Colon (tissue), 2 donors: ENCODE measurements around the gene CXorf65.

Experiments used
- FAIRE-seq: peaks from 2 replicates; lab custom pipeline; 2012; peaks lifted over from hg19 to GRCh38; lab: Jason Lieb, UNC
- donor health status: control.
- donor health status: control.

Gene CXorf65

DNA sequence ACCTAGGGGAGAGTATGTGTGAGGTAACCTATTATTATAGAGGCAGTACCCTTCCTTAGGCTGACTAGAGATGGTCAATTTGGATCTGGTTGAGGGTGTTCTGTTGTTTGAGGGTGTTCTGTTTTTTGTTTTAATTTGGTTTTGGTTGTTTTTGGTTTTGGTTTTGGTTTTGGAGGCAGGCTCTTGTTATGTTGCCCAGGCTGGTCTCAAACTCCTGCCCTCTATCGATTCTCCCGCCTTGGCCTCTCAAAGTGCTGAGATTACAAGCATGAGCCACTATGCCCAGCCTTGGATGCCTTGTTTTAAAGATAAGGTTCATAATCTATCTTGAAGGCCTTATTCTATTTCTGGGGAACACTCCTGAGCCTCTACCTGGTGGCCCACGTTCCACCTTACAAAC, 912 bp downstream of the CXorf65 start:
- FAIRE-seq, result no peak

DNA sequence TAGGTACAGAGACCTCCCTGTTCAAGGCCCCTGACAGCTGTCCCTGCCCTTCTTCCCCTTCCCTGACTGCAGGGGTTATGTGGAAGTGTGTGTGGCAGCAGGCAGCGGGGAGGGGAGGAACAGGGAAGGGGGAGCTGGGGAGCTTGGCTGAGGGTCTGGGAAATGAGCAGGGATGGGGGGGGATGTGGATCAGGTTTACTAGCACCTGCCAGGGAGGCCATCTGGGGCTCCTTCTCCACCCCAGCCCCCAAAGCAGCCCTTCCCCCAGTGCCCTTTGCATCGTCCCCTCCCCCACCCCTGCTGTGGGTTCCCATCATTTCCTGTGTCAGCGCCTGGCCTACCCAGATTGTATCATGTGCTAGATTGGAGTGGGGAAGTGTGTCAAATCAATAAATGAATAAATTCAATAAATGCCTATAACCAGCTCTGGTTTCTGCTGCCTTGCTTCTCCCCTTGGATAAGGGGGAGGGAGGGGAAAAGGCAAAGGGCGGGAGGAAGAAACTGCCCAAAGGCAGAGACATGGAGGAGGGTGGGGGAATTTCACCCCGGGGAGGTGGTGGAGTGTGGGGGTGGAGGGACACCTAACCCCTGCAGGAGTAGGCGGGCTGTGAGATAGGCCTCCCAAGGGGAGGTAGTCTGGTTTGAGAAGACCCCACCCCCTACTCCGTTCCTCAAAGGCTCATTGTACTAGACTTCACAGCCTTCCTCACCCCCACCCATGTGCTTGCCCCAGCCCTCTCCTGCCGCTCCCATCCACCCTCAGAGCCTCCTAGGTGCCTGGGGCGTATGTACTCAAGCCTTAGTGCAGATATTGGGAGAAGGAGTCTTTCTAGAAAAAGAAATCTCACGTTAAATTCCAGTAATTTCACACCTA, 3.2 kb downstream of the CXorf65 start:
- FAIRE-seq, result no peak

DNA sequence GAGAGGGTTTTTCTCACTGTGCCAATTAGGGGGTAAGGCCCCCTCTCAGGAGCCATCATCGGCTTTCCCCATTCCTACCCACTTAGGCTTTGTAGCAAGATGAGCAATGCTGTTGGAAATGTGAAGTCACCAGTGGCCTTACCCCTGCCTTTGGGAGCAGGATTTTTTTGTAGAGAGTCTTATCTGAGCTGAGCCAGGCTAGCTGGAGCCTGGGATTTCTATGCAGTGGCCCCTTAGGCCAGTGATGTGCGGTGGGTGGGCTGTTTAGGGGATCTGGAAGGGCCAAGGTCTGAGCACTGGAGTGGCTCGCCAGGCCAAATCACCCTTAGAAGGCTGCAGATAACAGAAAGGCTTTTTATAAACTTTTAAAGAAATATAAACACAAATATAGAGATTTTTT, 4.2 kb downstream of the CXorf65 start:
- FAIRE-seq, result no peak

DNA sequence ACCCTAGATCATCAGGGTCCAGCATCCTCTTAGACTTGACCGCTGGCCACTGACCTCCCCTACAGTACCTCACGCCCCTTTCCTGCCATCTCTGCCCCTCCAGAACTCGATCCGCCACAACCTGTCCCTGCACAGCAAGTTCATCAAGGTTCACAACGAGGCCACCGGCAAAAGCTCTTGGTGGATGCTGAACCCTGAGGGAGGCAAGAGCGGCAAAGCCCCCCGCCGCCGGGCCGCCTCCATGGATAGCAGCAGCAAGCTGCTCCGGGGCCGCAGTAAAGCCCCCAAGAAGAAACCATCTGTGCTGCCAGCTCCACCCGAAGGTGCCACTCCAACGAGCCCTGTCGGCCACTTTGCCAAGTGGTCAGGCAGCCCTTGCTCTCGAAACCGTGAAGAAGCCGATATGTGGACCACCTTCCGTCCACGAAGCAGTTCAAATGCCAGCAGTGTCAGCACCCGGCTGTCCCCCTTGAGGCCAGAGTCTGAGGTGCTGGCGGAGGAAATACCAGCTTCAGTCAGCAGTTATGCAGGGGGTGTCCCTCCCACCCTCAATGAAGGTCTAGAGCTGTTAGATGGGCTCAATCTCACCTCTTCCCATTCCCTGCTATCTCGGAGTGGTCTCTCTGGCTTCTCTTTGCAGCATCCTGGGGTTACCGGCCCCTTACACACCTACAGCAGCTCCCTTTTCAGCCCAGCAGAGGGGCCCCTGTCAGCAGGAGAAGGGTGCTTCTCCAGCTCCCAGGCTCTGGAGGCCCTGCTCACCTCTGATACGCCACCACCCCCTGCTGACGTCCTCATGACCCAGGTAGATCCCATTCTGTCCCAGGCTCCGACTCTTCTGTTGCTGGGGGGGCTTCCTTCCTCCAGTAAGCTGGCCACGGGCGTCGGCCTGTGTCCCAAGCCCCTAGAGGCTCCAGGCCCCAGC, 5.7 kb downstream of the CXorf65 start:
- no peak for FAIRE-seq

DNA sequence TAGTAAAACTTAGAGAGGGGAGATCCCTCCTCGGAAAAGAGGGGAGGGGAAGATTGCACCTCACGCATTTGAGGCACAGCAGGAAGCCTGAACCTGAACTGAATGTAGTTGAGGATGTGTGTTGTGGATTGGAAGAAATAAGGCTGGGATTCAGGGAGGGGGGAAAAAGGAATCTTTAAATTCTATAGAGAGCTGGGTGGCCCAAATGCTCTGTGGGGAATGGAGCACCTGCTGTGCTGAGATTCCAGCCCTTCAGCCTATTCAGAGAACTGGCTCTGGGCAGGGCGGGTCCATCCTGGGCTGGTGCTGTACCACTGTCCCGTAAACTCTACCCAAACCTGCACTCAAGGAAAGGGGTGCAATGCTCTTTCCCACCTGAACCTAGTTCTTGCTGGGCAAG, 6.8 kb downstream of the CXorf65 start:
- no peak for FAIRE-seq

DNA sequence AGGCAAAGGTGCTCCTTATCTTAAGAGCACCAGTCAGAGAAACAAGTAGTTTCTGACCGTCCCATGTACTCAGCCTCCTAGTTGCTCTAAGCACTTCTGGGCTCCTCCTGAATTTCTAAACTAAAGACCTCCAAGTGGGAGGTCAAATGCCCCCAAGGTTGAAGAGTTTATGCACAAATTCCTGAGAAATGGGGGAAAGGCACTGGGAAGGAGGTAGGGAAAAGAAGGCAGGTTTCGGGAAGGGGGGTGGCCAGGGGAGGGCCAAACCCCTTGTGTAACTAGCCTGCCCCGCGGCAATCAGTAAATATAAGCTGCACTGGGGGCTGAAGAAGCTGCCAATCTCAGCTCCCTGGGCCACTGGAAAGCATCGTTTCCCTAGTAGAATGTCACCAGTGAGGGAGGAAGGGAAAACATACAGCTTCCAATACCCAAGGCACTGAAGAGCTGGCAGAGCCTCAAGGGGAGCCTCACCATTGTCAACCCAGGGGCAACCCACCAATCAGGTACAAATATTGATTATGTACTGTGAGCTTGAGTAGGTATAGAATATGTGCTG, 7.5 kb downstream of the CXorf65 start:
- no peak for FAIRE-seq

DNA sequence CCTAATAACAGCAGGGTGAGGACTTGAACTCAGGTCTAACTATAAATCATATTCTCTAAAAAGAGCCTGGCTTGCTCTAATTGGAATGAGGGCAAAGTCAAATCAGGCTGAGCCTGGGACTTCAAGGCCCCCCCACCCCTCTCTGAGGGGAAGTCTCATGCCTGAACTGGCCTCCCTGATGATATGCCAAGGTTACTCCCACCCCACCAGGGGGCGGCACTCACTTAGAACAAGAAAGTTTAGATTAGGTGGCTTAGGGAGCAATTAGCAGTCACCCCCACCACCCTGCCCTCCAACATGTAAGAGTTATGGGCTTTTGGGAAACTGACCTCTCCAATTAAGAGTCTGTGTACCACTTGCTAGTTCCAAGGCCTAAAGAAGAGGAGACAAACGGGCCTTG, 8.2 kb downstream of the CXorf65 start:
- FAIRE-seq, result no peak

DNA sequence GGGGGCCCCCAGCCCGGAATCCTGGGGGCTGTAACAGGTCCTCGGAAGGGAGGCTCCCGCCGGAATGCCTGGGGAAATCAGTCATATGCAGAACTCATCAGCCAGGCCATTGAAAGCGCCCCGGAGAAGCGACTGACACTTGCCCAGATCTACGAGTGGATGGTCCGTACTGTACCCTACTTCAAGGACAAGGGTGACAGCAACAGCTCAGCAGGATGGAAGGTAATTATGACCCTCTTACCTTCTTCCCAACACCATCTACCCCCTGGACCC, 9.8 kb downstream of the CXorf65 start:
- FAIRE-seq, result no peak

DNA sequence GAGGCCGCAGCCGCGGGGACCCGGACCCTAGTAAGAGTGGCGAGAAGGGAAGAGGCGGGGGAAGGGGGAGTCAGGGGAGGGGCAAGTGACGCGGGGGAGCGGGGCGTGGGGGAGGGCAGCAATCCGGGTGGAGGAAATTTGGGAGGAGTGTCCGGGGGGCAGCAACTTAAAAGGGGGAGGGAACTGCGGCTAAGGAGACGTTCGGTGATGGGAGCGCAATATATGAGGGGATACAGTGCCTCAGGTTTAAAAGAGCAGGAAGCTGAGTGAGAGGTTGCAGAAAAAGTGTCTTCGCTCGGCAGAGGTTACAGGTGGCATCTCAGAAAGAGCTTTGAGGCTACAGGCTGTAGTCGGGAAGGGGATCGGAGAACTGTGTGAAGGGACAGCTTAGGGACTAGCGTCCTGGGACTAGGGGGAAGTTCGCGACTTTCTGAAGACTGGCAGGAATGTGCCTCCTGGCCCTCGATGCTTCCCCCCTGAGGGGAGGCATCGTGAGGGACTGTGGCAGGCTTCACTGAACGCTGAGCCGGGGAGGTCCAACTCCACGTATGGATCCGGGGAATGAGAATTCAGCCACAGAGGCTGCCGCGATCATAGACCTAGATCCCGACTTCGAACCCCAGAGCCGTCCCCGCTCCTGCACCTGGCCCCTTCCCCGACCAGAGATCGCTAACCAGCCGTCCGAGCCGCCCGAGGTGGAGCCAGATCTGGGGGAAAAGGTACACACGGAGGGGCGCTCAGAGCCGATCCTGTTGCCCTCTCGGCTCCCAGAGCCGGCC, 10.4 kb downstream of the CXorf65 start:
- no peak for FAIRE-seq

DNA sequence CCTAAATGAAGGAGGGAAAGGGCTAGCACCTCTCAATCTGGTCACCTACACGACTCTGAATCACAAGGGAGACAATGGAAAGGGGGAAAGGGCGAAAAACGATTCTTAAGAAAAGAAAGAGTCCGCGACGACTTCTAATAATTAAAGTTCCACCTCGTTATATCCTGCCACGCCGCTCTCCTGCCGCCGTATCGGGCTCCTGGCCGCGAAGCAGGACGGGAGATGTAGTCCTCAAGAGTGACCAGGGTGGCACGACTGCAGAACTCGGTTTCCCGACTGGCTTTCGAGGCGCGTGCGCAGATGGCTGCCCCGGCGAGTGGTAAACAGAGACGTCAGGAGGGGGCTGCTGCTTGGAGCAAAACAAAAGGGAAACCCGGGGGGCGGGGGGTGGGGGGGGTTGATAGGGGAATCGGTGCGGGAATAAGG, 11.0 kb downstream of the CXorf65 start, which contains the start of gene FOXO4:
Gene FOXO4, plus strand, starts transcription at position 297 of the 426 bp plus-strand sequence. CDS start 678 bp downstream, outside the sequence.
- no peak for FAIRE-seq

DNA sequence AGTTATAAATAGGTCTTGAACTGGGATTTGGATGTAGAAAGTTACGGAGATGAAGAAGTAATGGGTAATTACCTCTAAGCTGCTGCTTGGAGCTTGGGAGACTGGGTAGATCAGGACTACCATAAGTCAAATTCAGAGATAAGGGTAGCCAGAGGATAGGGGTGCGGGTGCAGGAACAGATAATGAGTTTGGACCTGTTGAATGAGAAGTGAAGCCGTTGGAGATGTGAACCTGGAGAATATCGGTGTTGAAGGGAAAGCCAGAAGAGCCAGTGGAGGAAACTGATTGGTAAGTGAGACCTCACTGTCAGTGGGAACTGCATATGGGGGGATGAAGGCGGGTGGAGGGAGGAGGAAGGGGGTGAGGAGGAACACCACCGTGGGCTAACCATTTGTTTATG, 11.5 kb downstream of the CXorf65 start:
- no peak for FAIRE-seq

DNA sequence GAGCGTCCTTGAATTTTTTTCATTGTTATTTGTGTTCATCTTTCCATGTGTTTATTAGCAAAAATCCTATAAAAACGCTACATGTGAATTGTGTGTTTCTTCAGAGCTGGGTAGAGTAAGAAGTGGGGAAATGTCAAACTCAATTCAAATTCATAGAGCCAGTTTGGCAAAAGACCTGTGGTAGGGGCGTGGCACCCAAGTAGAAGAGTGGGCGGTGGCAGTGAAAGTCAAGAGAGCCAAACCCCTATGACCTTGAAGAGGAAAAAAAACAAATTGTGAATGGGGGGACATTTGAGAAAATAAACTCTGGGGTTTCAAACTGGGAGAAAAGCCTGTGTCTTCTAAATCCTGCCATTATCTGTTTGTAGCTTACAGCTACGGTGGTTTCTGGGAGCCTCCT, 15.3 kb downstream of the CXorf65 start:
- no peak for FAIRE-seq

DNA sequence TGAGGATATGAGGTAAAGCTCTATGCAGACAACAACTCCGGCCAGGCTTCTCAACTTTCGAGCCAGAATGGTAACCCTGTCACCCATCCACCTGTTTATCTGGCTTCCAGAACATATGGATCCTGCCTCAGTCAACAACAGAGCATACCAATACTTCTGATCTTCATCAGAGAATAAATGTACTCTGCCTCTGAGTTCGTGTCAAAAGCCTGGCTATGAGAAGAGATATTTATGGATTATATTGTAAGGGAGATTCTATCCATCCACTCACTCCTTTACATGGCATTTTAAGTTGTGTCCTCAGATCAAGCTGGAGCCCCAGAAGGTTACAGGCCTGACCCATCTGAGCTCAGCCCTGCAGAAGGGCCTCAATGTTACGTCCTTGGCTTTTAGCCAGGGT, 20.6 kb downstream of the CXorf65 start:
- no peak for FAIRE-seq

DNA sequence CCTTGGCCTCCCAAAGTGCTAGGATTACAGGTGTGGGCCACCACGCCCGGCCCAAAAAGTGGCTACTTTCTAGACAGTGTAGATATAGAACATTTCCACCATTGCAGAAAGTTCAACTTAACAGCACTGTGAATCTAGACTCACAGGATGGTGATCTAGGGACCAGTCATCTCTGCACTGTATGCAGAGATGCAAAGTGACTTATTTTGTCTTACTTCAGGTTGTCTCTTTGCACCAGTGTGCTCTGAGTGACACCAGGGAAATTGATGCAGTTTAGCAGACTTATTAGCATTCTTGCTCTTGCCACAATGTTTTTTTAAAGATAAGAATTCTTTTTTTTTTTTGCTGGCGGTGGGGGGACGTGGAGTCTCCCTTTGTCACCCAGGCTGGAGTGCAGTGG, 23.7 kb downstream of the CXorf65 start:
- FAIRE-seq, result no peak

DNA sequence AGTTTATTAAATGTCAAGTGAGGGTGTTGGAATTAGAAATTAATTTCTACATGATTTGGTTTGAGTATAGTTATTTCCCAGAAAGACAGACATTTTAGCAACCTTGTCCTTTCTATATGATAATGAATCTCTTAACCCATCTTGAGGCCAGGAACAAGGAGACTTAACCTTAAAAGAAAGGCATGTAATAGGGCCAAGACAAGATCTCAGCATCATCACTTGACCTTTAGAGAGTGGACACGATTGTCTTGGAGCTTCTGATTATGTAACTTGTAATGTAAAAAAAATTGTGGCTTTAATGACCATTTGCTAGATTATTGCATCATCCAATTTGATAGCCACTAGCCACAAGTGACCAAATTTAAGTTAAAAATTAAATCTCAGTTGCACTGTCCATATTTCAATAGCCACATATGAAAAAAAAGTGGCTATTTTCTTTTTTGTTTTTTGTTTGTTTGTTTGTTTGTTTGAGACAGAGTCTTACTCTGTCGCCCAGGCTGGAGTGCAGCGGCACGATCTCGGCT, 24.4 kb downstream of the CXorf65 start:
- no peak for FAIRE-seq

DNA sequence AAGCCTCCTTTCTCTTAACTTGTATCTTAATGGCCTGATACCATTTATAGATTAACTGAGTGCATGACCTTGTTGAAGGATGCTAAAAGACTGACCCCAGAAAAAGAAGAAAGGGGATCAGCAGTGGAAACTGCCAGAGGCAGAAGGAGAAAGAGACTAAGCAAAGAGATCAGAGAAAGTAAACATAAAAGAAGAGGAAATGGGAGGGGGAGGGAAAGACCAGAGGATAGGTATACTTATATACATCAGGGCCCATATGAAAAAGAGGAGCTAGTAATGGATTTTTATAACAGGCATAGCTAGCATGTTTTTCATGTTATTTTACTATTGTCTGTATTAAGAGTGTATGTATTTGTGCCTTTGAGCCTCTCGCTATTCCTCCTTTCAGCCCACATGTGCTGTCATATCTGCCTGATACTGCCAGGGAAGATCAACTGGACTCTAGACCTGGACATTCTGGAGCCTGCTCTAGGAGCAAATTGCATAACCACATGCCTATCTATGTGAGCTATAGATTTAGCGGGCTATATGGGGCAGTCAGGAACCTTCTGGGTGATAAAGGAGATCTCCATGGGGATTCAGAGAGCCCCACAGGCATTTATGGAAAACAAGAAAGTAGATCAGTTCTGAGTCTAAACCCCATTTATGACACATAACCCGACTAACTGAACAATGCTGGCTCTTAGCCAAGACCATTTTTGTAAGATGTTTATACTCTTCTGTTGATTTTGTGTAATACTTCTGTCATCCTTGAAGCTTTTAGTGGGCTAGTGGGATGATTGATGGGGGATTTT, 25.0 kb downstream of the CXorf65 start:
- FAIRE-seq, result no peak

DNA sequence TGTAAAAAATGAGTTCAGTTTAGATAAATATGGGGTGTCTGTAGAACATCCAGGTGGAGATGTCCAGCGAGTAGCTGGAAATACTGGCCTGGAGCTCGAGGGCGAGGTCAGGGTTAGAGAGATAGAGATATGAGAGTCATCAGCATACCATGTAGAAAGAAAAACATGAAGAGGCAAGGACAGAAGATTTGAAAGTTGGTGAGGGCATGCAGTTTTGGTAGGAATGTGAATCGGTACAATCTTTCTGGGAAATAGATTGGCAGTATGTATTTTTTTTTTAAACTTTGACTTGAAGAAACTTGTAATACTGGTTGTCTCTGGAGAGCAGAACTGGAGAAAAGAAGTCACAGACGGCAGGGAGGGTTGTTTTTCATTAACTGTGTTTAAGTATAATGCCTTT, 36.0 kb downstream of the CXorf65 start:
- no peak for FAIRE-seq

DNA sequence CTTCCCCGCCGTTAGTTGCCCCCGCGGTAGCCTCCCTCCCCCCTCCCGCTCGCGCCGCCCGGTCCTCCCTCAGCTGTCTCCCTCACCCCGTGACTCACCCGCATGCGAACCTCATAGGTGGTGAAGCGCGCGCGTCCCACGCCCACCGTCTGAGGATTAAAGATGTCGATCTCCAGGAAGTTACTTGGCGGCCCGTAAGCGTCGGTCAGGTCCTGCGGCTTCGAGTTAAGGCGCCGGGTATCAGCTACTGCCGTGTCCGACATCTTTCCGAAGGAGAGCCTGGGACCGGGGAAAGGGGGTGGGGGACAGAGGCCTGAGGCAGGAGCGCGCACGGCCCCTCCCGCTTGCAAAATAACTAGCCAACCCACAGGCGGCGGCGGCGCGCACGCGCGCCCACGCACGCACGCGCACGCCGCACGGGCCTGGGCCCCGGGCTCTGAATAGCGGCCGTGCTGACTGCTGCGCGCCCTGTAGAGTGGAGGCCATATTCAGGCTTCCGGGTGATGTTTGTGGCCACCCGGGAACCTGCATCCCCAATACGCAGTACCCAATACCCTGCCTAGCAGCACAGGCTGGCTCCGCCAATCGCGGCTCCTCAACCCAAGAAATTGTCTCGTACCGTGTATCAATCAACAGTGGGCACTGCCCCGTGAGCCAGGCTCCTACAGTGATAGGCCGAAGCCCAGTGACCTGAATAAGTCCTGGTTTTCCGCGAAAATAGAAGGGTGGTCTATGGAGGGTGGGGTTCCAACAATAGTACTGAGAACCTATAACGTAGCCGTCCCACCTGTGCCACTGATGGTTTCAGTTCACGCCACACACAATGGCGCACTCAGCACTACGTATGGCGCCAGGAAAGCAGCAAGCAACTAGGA, 38.3 kb downstream of the CXorf65 start, which contains the start of gene SNX12:
Gene SNX12, minus strand, starts transcription at position 291 of the 875 bp plus-strand sequence. Its CDS starts 28 bp downstream, at position 263.
- FAIRE-seq, result no peak

DNA sequence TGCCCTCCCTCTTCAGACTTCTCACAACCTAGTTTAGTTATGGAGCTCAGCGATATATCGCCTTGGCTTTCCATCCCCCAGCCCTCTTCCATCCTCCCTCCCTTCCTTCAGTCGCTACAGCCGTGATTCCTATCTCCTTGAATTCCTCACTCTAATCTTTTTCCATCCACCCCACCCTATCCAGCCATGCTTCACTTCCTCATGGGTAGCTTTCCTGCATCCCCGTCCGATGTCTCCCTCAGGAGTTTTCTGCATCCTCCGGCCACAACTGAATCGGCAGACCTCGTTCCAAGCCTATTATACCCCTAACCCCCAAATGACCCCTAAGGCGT, 38.9 kb downstream of the CXorf65 start:
- FAIRE-seq, result no peak

DNA sequence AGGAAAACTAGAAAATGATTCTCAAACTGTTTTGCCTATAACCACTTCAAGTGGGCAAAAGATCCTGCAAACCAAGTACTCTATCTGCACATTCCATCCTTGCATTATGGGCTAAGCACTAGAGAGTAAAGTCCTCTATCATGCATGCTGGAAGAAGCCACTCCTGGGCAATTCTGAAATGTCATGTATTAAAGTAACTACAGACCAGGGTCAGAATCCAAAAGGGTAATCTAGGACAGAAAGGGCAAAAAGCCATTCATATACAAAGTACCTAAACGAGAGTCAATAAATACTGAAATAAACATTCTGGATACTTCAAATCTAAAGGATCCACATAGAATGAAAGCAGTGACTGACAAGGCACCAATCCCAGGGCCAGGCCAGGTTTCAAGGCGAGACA, 39.5 kb downstream of the CXorf65 start:
- FAIRE-seq, result no peak
